Karpas-422 (cell line): ENCODE data around the gene OPN4. TPM values are rescaled to one million over a fixed set of nuclear protein-coding genes. Genes with fewer than 3 reads are reported as not detected.

ENCODE experiments used
- DNase-seq: peaks from one replicate; pipeline ENCODE4 v3.0.0-alpha.2; 2015
- H2AFZ ChIP-seq: fragments of 200-600 bp; sonication (generic); 2 replicates; pipeline ENCODE4 v1.6.1; 2014; ENCODE audit warnings: antibody characterized with exemption, low read length, mixed read lengths
- H3K27ac ChIP-seq: fragments of 200-600 bp; sonication (generic); 2 replicates; pipeline ENCODE4 v1.5.1; 2014; ENCODE audit warnings: mild to moderate bottlenecking, low read length, moderate library complexity
- H3K27me3 ChIP-seq: fragments of 200-600 bp; sonication (generic); 2 replicates; pipeline ENCODE4 v1.6.1; 2014; ENCODE audit warnings: low read length, mixed read lengths
- H3K36me3 ChIP-seq: fragments of 200-600 bp; sonication (generic); 2 replicates; pipeline ENCODE4 v1.6.1; 2014; ENCODE audit warnings: low read length, mixed read lengths; ENCODE audit not compliant: insufficient read depth
- H3K4me1 ChIP-seq: fragments of 200-600 bp; sonication (generic); 2 replicates; pipeline ENCODE4 v1.6.1; 2014; ENCODE audit warnings: mild to moderate bottlenecking, low read length, mixed read lengths
- H3K4me2 ChIP-seq: fragments of 200-600 bp; sonication (generic); 2 replicates; pipeline ENCODE4 v1.6.1; 2014; ENCODE audit warnings: low read length, low read depth, mild to moderate bottlenecking; ENCODE audit not compliant: poor library complexity, severe bottlenecking
- H3K4me3 ChIP-seq: fragments of 200-600 bp; sonication (generic); 2 replicates; pipeline ENCODE4 v1.5.1; 2014; ENCODE audit warnings: mild to moderate bottlenecking, antibody characterized with exemption, low read length, mixed read lengths
- H3K79me2 ChIP-seq: fragments of 200-600 bp; sonication (generic); 2 replicates; pipeline ENCODE4 v1.6.1; 2014; ENCODE audit warnings: mild to moderate bottlenecking, low read length, mixed read lengths
- H3K9ac ChIP-seq: fragments of 200-600 bp; sonication (generic); 2 replicates; pipeline ENCODE4 v1.6.0; 2014; ENCODE audit warnings: low read length
- H3K9me2 ChIP-seq: fragments of 200-600 bp; sonication (generic), shearing (Covaris generic); replicated peaks from 2 replicates; pipeline ENCODE4 v1.6.0; 2014; ENCODE audit warnings: mild to moderate bottlenecking, low read length, moderate library complexity; ENCODE audit not compliant: insufficient read depth
- H3K9me3 ChIP-seq: fragments of 300-700, 200-600 bp; sonication (generic); 2 replicates; pipeline ENCODE4 v1.6.1; 2014; ENCODE audit warnings: low read length, mixed read lengths
- H4K20me1 ChIP-seq: fragments of 200-600 bp; sonication (generic); 2 replicates; pipeline ENCODE4 v1.6.1; 2014; ENCODE audit warnings: mild to moderate bottlenecking, antibody characterized with exemption, low read length, low read depth; ENCODE audit not compliant: insufficient read depth
- total RNA-seq: library from RNA; depleted of rRNA; stranded (reverse); fragments of >200 nt; shearing (Covaris generic); gene quantifications from 2 replicates; pipeline ENCODE4 v1.2.3, GENCODE V29; 2014; ENCODE audit warnings: low replicate concordance

Gene OPN4
- total RNA-seq, 1 experiment from 2014 or later, result not detected

- peak overlapping the region; percentile 76 for H3K4me2 ChIP-seq
- no peaks in the 10 kb centered on the region; the same call in 1 of the 2 replicates for H3K79me2 ChIP-seq
- no peaks in the 10 kb centered on the region for H3K36me3 ChIP-seq
- H4K20me1 ChIP-seq, result no peaks in the 10 kb centered on the region
- peak overlapping the region; percentile 69 for H3K9ac ChIP-seq
- no peaks in the 10 kb centered on the region for H3K9me3 ChIP-seq
- no peaks in the 10 kb centered on the region for H3K9me2 ChIP-seq
- no peaks in the 10 kb centered on the region for H3K27me3 ChIP-seq
- peak; percentile 52 for DNase-seq
- peak overlapping the region; percentile 52; the same call in 1 of the 2 replicates for H3K4me3 ChIP-seq
- peaks cover 95% of the 10 kb centered on the region for H3K4me1 ChIP-seq
- H3K27ac ChIP-seq, result peak overlapping the region; percentile 89
- H2AFZ ChIP-seq, result no peak overlapping the region
These were observed 19.7 kb downstream of the OPN4 start for GRCh38 chr10:86673827-86674581.

DNA sequence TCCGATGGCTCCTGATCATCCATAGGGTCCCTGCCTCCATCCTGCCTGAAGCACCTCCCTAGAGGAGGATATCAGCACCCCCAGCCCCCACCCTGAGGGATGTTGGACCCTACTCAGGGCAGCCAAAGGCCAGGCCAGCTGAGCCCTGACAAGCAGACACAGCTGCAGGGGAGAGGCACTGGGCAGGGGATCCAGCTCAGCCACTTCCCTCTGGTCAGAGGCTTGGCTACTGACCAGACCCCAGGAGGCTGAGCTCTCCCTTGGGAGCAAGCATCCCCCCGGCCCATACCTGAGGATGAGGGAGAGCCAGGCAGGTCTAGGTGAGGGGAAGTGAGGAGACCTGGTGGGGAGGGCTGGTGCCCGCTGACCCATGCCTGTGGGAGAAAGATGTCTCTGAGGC lies 20.6 kb downstream of the OPN4 start:
- H3K27ac ChIP-seq, result peak overlapping the region; percentile 89
- no peak overlapping the region for H3K4me3 ChIP-seq
- H3K36me3 ChIP-seq, result no peaks in the 10 kb centered on the region
- H3K9ac ChIP-seq, result peak overlapping the region; percentile 69
- no peak overlapping the region for H2AFZ ChIP-seq
- no peaks in the 10 kb centered on the region for H4K20me1 ChIP-seq
- H3K9me3 ChIP-seq, result no peaks in the 10 kb centered on the region
- peak overlapping the region; percentile 76 for H3K4me2 ChIP-seq
- no peaks in the 10 kb centered on the region for H3K79me2 ChIP-seq
- no peaks in the 10 kb centered on the region for H3K9me2 ChIP-seq
- DNase-seq, result no peak
- H3K4me1 ChIP-seq, result peaks cover 95% of the 10 kb centered on the region
- H3K27me3 ChIP-seq, result no peaks in the 10 kb centered on the region

GRCh38 chr10:86677374-86677773 lies 23.0 kb downstream of the OPN4 start:
- peak overlapping the region; percentile 36; the same call in 1 of the 2 replicates for H3K4me3 ChIP-seq
- H4K20me1 ChIP-seq, result no peaks in the 10 kb centered on the region
- peak overlapping the region; percentile 55 for H3K4me2 ChIP-seq
- H3K4me1 ChIP-seq, result peaks cover 74% of the 10 kb centered on the region
- no peaks in the 10 kb centered on the region for H3K79me2 ChIP-seq
- peak overlapping the region; percentile 79 for H3K27ac ChIP-seq
- no peaks in the 10 kb centered on the region for H3K9me2 ChIP-seq
- DNase-seq, result peak; percentile 47
- H2AFZ ChIP-seq, result no peak overlapping the region
- H3K9me3 ChIP-seq, result no peaks in the 10 kb centered on the region
- no peaks in the 10 kb centered on the region for H3K36me3 ChIP-seq
- H3K9ac ChIP-seq, result peak overlapping the region; percentile 50; the same call in 1 of the 2 replicates
- no peaks in the 10 kb centered on the region for H3K27me3 ChIP-seq

- DNase-seq, result peak; percentile 68
- H3K4me3 ChIP-seq, result no peak overlapping the region
- H3K9ac ChIP-seq, result peak overlapping the region; percentile 33; the same call in 1 of the 2 replicates
- no peaks in the 10 kb centered on the region for H3K79me2 ChIP-seq
- H2AFZ ChIP-seq, result no peak overlapping the region
- H4K20me1 ChIP-seq, result no peaks in the 10 kb centered on the region
- H3K9me3 ChIP-seq, result no peaks in the 10 kb centered on the region
- H3K36me3 ChIP-seq, result no peaks in the 10 kb centered on the region
- H3K27me3 ChIP-seq, result no peaks in the 10 kb centered on the region
- H3K27ac ChIP-seq, result peak overlapping the region; percentile 76
- H3K4me1 ChIP-seq, result peaks cover 62% of the 10 kb centered on the region
- no peaks in the 10 kb centered on the region for H3K9me2 ChIP-seq
- H3K4me2 ChIP-seq, result peak overlapping the region; percentile 15
These were observed 24.8 kb downstream of the OPN4 start for GRCh38 chr10:86678999-86679792.

DNA sequence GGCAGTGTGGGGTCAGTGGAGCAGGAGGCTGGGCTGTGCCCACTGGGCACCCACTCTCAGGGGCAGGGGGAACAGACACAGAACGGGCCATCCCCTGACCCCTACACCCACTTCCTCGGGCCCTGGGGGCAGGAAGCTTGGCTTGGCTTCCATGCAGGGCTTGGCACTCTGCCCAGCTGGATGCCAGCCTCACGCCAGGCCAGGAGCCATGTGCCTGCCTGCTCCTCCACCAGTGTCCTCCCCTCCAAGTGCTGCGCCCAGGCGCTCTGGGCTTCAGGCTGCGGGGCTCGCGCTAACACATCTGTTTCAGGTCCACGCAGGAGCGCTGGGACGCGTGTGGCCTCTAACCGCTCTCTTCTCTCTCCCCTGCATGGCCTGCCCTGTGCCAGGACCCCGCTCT lies 26.7 kb downstream of the OPN4 start:
- H2AFZ ChIP-seq, result no peak overlapping the region
- no peaks in the 10 kb centered on the region for H3K9me3 ChIP-seq
- H3K27me3 ChIP-seq, result no peaks in the 10 kb centered on the region
- no peak overlapping the region for H3K4me3 ChIP-seq
- no peaks in the 10 kb centered on the region for H3K36me3 ChIP-seq
- no peak overlapping the region for H3K9ac ChIP-seq
- H3K9me2 ChIP-seq, result no peaks in the 10 kb centered on the region
- H3K27ac ChIP-seq, result no peak overlapping the region
- H3K4me1 ChIP-seq, result peaks cover 50% of the 10 kb centered on the region
- no peak for DNase-seq
- no peaks in the 10 kb centered on the region for H3K79me2 ChIP-seq
- H4K20me1 ChIP-seq, result no peaks in the 10 kb centered on the region
- no peak overlapping the region for H3K4me2 ChIP-seq

GRCh38 chr10:86681722-86682386 lies 27.5 kb downstream of the OPN4 start:
- H3K36me3 ChIP-seq, result no peaks in the 10 kb centered on the region
- H3K9me3 ChIP-seq, result no peaks in the 10 kb centered on the region
- no peaks in the 10 kb centered on the region for H3K27me3 ChIP-seq
- peaks cover 45% of the 10 kb centered on the region for H3K4me1 ChIP-seq
- DNase-seq, result no peak
- H3K4me3 ChIP-seq, result no peak overlapping the region
- no peaks in the 10 kb centered on the region for H3K9me2 ChIP-seq
- no peak overlapping the region for H2AFZ ChIP-seq
- no peak overlapping the region for H3K9ac ChIP-seq
- no peaks in the 10 kb centered on the region for H4K20me1 ChIP-seq
- no peak overlapping the region for H3K27ac ChIP-seq
- H3K4me2 ChIP-seq, result no peak overlapping the region
- no peaks in the 10 kb centered on the region for H3K79me2 ChIP-seq

- Histone ChIP-seq H2AFZ (no peak overlapping the region), H3K4me3 (no peak overlapping the region), H3K9me2 (no peaks in the 10 kb centered on the region), H3K9me3 (no peaks in the 10 kb centered on the region), H3K79me2 (no peaks in the 10 kb centered on the region), H3K4me2 (no peak overlapping the region), H3K27ac (no peak overlapping the region), H3K4me1 (peaks cover 36% of the 10 kb centered on the region), H3K9ac (no peak overlapping the region), H4K20me1 (no peaks in the 10 kb centered on the region), H3K27me3 (no peaks in the 10 kb centered on the region), H3K36me3 (no peaks in the 10 kb centered on the region)
- no peak for DNase-seq
These were observed 28.3 kb downstream of the OPN4 start for GRCh38 chr10:86682675-86683074.
